Activated T-cell treated with anti-CD3 and anti-CD28 coated beads, Interleukin-2, amount 50 U/mL, for 48 hours (primary cell): ENCODE results near the gene LYPD4.
A peak's percentile ranks its signal among the peaks of the same experiment; 100 is the strongest.

Experiments
- DNase-seq, 2 experiments: peaks; one replicate each; pipeline ENCODE4 v3.0.0-alpha.2; 2020

Gene LYPD4

GRCh38 chr19:41850381-41850780 lies 5.9 kb upstream of the LYPD4 start:
- DNase-seq = no peak

GRCh38 chr19:41849067-41849466 lies 4.6 kb upstream of the LYPD4 start:
- DNase-seq = no peak

GRCh38 chr19:41848666-41849065 lies 4.2 kb upstream of the LYPD4 start:
- no peak for DNase-seq

- no peak for DNase-seq
These were observed 3.0 kb upstream of the LYPD4 start for GRCh38 chr19:41847351-41848105.

- DNase-seq = no peak
These were observed 638 bp upstream of the LYPD4 start for GRCh38 chr19:41845051-41845590.

GRCh38 chr19:41845001-41845050 lies 343 bp upstream of the LYPD4 start, which contains the start of gene DMRTC2:
DMRTC2 (plus strand) TSS chr19:41845042; CDS start chr19:41847429, 2,387 bp downstream.
- DNase-seq = no peak

GRCh38 chr19:41843371-41843770 lies 1.1 kb downstream of the LYPD4 start:
- DNase-seq = no peak

- DNase-seq = no peak
These were observed 5.3 kb downstream of the LYPD4 start for GRCh38 chr19:41839211-41839610.

- no peak for DNase-seq
These were observed 6.3 kb downstream of the LYPD4 start for GRCh38 chr19:41837981-41838708.

- peak; percentile 47 to 63 for DNase-seq
These were observed 23.3 kb downstream of the LYPD4 start for GRCh38 chr19:41821003-41821735.

- DNase-seq = no peak
These were observed 27.7 kb downstream of the LYPD4 start for GRCh38 chr19:41816761-41817160.

GRCh38 chr19:41815301-41815700 lies 29.2 kb downstream of the LYPD4 start:
- DNase-seq = no peak

- no peak for DNase-seq
These were observed 30.6 kb downstream of the LYPD4 start for GRCh38 chr19:41813911-41814310.

GRCh38 chr19:41811981-41812380 lies 32.5 kb downstream of the LYPD4 start:
- no peak for DNase-seq

GRCh38 chr19:41811036-41811435 lies 33.4 kb downstream of the LYPD4 start:
- DNase-seq = no peak

- DNase-seq = no peak
These were observed 34.2 kb downstream of the LYPD4 start for GRCh38 chr19:41810301-41810700.

- no peak for DNase-seq
These were observed 35.6 kb downstream of the LYPD4 start for GRCh38 chr19:41808663-41809566.

- DNase-seq = no peak
These were observed 37.3 kb downstream of the LYPD4 start for GRCh38 chr19:41807176-41807575.

- no peak for DNase-seq
These were observed 40.1 kb downstream of the LYPD4 start for GRCh38 chr19:41804336-41804735.

- DNase-seq = no peak
These were observed 41.7 kb downstream of the LYPD4 start for GRCh38 chr19:41802770-41803169.

- DNase-seq = no peak
These were observed 42.7 kb downstream of the LYPD4 start for GRCh38 chr19:41801792-41802211.

GRCh38 chr19:41801031-41801430 lies 43.5 kb downstream of the LYPD4 start:
- DNase-seq = no peak

GRCh38 chr19:41799444-41800000 lies 45.0 kb downstream of the LYPD4 start:
- DNase-seq = no peak
